PC-3 (cell line): ENCODE measurements around the gene NRXN2. TPM values are rescaled to one million over a fixed set of nuclear protein-coding genes. Genes with fewer than 3 reads are reported as not detected.

Experiments
- ATAC-seq: fragments of 200-7000 bp; cut with Tn5 transposase; 2 replicates; pipeline ENCODE4 v1.9.1; 2020; ENCODE audit warnings: mild to moderate bottlenecking, moderate library complexity
- BruUV-seq: library from RNA; stranded (reverse); fragments of 400-500 nt; replicated peaks from 2 replicates; lab custom pipeline; 2021; lab: Mats Ljungman, UMichigan
- CTCF ChIA-PET: fragments of 300-600 bp; sonication (Branson Sonifier 250); formaldehyde crosslinking; loops from one replicate; lab custom pipeline; 2022; ENCODE audit warnings: antibody characterized with exemption; lab: Charles Lee
- POLR2A ChIA-PET: fragments of 300-600 bp; sonication (Branson Sonifier 250); formaldehyde crosslinking; loops from one replicate; lab custom pipeline; 2022; ENCODE audit warnings: antibody characterized with exemption; ENCODE audit not compliant: unreplicated experiment; lab: Charles Lee
- DNase-seq: peaks from one replicate; pipeline ENCODE4 v3.0.0-alpha.2; 2015
- H2AFZ ChIP-seq: fragments of 300-600 bp; sonication (generic); 2 replicates; pipeline ENCODE4 v1.6.0; 2016; ENCODE audit warnings: antibody characterized with exemption, low read length
- H3F3A ChIP-seq: fragments of 300-600 bp; sonication (generic); one replicate; pipeline ENCODE4 v1.6.0; 2017; ENCODE audit warnings: antibody characterized with exemption, low read length, control low read depth, mild to moderate bottlenecking; ENCODE audit not compliant: unreplicated experiment
- H3K27ac ChIP-seq: fragments of 300-600 bp; sonication (generic); 2 replicates; pipeline ENCODE4 v1.5.1; 2016; ENCODE audit warnings: mild to moderate bottlenecking, low read length
- H3K27me3 ChIP-seq: fragments of 300-600 bp; sonication (generic); 2 replicates; pipeline ENCODE4 v1.6.1; 2016; ENCODE audit warnings: low read length, mixed read lengths
- H3K36me3 ChIP-seq: fragments of 300-600 bp; sonication (generic); 2 replicates; pipeline ENCODE4 v1.6.1; 2016; ENCODE audit warnings: low read depth, mixed run types, low read length, mixed read lengths
- H3K4me1 ChIP-seq: fragments of 300-600 bp; sonication (generic); 2 replicates; pipeline ENCODE4 v1.5.1; 2016; ENCODE audit warnings: low read length; ENCODE audit not compliant: insufficient read depth
- H3K4me2 ChIP-seq: fragments of 300-600 bp; sonication (generic); 2 replicates; pipeline ENCODE4 v1.6.0; 2016; ENCODE audit warnings: low read length
- H3K4me3 ChIP-seq: fragments of 300-600 bp; sonication (generic); 2 replicates; pipeline ENCODE4 v1.5.1; 2016; ENCODE audit warnings: mild to moderate bottlenecking, low read length, mixed read lengths
- H3K79me2 ChIP-seq: fragments of 300-600 bp; sonication (generic); 2 replicates; pipeline ENCODE4 v1.6.1; 2017; ENCODE audit warnings: low read length, mixed read lengths
- H3K9ac ChIP-seq: fragments of 300-600 bp; sonication (generic); 2 replicates; pipeline ENCODE4 v1.6.0; 2016; ENCODE audit warnings: mild to moderate bottlenecking, low read length
- H3K9me2 ChIP-seq: fragments of 300-600 bp; sonication (generic); replicated peaks from 2 replicates; pipeline ENCODE4 v1.6.1; 2016; ENCODE audit warnings: mixed run types, low read length, mixed read lengths
- H3K9me3 ChIP-seq: fragments of 300-600 bp; sonication (generic); 2 replicates; pipeline ENCODE4 v1.6.1; 2016; ENCODE audit warnings: low read length, mixed read lengths
- H4K20me1 ChIP-seq: fragments of 300-600 bp; sonication (generic); 2 replicates; pipeline ENCODE4 v1.6.1; 2016; ENCODE audit warnings: low read length, mixed read lengths
- EZH2 ChIP-seq: fragments of 300-600 bp; sonication (generic); IDR thresholded peaks from one replicate; pipeline ENCODE4 v1.6.1; 2017; ENCODE audit warnings: antibody characterized with exemption, mild to moderate bottlenecking, low read length; ENCODE audit not compliant: unreplicated experiment
- EZH2phosphoT487 ChIP-seq: fragments of 300-600 bp; sonication (generic); IDR thresholded peaks from 2 replicates; pipeline ENCODE4 v1.6.1; 2018; ENCODE audit warnings: mild to moderate bottlenecking, antibody characterized with exemption, low read length, borderline replicate concordance
- intact Hi-C: fragments of 100-400 bp; cut with micrococcal nuclease; formaldehyde crosslinking; loops from 2 replicates; pipeline ENCODE4 v1.9.0; 2023
- total RNA-seq: library from RNA; depleted of rRNA; stranded (reverse); fragments of >200 nt; gene quantifications from 2 replicates; pipeline ENCODE4 v1.2.3, GENCODE V29; 2014
- TF ChIP-seq, protein P1 (sequence below): fragments of 300-600 bp; sonication (generic); conservative IDR thresholded peaks from 2 replicates; pipeline ENCODE4 v1.5.1; 2017; ENCODE audit warnings: antibody characterized with exemption, low read depth, mild to moderate bottlenecking, low read length

NRXN2 gene
- total RNA-seq, 1 experiment from 2014 or later, result not detected

- BruUV-seq, result no TSS peak
- no peak overlapping the region for H2AFZ ChIP-seq
- no peak overlapping the region for H3K9ac ChIP-seq
- H3F3A ChIP-seq, result no peaks in the 10 kb centered on the region
- H4K20me1 ChIP-seq, result no peaks in the 10 kb centered on the region
- H3K4me2 ChIP-seq, result no peak overlapping the region
- intact Hi-C loops, result no loop called here
- H3K79me2 ChIP-seq, result no peaks in the 10 kb centered on the region
- H3K27ac ChIP-seq, result no peak overlapping the region
- no peaks in the 10 kb centered on the region for H3K4me1 ChIP-seq
- DNase-seq (no peak), ATAC-seq (no peak)
- no peaks in the 10 kb centered on the region for H3K9me2 ChIP-seq
- peaks cover 9% of the 10 kb centered on the region for H3K27me3 ChIP-seq
- H3K4me3 ChIP-seq, result no peak overlapping the region
- H3K36me3 ChIP-seq, result no peaks in the 10 kb centered on the region
- ChIA-PET POLR2A (no interaction called here), CTCF (no interaction called here)
- H3K9me3 ChIP-seq, result no peaks in the 10 kb centered on the region
- no peak for TF ChIP-seq EZH2
- TF ChIP-seq, protein P1, sequence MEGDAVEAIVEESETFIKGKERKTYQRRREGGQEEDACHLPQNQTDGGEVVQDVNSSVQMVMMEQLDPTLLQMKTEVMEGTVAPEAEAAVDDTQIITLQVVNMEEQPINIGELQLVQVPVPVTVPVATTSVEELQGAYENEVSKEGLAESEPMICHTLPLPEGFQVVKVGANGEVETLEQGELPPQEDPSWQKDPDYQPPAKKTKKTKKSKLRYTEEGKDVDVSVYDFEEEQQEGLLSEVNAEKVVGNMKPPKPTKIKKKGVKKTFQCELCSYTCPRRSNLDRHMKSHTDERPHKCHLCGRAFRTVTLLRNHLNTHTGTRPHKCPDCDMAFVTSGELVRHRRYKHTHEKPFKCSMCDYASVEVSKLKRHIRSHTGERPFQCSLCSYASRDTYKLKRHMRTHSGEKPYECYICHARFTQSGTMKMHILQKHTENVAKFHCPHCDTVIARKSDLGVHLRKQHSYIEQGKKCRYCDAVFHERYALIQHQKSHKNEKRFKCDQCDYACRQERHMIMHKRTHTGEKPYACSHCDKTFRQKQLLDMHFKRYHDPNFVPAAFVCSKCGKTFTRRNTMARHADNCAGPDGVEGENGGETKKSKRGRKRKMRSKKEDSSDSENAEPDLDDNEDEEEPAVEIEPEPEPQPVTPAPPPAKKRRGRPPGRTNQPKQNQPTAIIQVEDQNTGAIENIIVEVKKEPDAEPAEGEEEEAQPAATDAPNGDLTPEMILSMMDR, result no peak
- no peak for TF ChIP-seq EZH2phosphoT487
Measured at GRCh38 chr11:64600281-64600992, 122.6 kb downstream of the NRXN2 start.

DNA sequence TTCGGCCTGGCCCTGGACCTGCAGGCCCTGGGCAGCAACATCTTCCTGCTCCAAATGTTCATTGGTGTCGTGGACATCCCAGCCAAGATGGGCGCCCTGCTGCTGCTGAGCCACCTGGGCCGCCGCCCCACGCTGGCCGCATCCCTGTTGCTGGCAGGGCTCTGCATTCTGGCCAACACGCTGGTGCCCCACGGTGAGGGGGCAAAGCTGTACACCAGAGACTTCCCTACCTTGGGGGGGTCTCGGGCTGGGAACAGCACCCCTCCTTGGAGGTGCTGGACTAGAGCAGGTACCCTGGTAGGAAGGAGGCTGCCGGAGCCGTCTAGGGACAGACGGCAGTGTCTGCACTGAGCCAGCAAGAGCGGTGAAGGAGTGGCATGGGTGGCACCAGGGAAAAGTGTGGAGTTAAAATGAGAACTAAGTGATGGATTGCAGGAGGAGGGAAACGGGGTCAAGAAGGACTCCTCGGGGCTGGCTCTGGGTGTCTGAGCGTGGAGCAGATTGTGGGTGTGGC, 123.2 kb downstream of the NRXN2 start:
- intact Hi-C loops, result no loop called here
- H3K9ac ChIP-seq, result no peak overlapping the region
- no peaks in the 10 kb centered on the region for H3K9me2 ChIP-seq
- H4K20me1 ChIP-seq, result no peaks in the 10 kb centered on the region
- H3K79me2 ChIP-seq, result no peaks in the 10 kb centered on the region
- no peak overlapping the region for H3K4me2 ChIP-seq
- H3F3A ChIP-seq, result no peaks in the 10 kb centered on the region
- POLR2A ChIA-PET, result no interaction called here
- TF ChIP-seq EZH2, result no peak
- no peak for TF ChIP-seq EZH2phosphoT487
- TF ChIP-seq, protein P1, result no peak
- H3K27me3 ChIP-seq, result peaks cover 3% of the 10 kb centered on the region; the same call in 1 of the 2 replicates
- no peak overlapping the region for H3K4me3 ChIP-seq
- H3K4me1 ChIP-seq, result no peaks in the 10 kb centered on the region
- no peak for ATAC-seq
- no TSS peak for BruUV-seq
- no peak overlapping the region for H2AFZ ChIP-seq
- H3K9me3 ChIP-seq, result no peaks in the 10 kb centered on the region
- H3K36me3 ChIP-seq, result no peaks in the 10 kb centered on the region
- CTCF ChIA-PET, result no interaction called here
- H3K27ac ChIP-seq, result no peak overlapping the region
- DNase-seq, result no peak
